Measurements from ENCODE around the gene CDH4. TPM values are rescaled to one million over a fixed set of nuclear protein-coding genes. Genes with fewer than 3 reads are reported as not detected.

Gene CDH4
- total and polyA plus RNA-seq, 10 donors = 0.30 to 20.1 (median 7.7) TPM

- TF ChIP-seq CTCF (IDR thresholded peaks at IDR 0.05 in 8 of 11, conservative IDR thresholded peaks at IDR 0.05 in 3 of 11) = no peak
- no peak for DNase-seq
- Histone ChIP-seq H3K36me3 (no peaks in the 10 kb centered on the region), H3K27ac (no peak overlapping the region), H3K4me1 (peaks cover 0 to 15% (median 0%) of the 10 kb centered on the region in 6 donors), H3K27me3 (replicated peaks in 1 of 7) (no peaks in the 10 kb centered on the region), H3K4me3 (no peak overlapping the region), H3K9me3 (peaks cover 0 to 12% (median 7%) of the 10 kb centered on the region in 8 donors)
- intact Hi-C loops (cut with DNase I; ENCODE audit: low total_unique reads) = no loop called here
- WGBS, 5 donors = 86 to 93% (median 87%) methylated on average over 13 to 14 of the region's 14 CpGs
These were observed 657.8 kb downstream of the CDH4 start for GRCh38 chr20:61909821-61910220.

GRCh38 chr20:61911824-61912223, 659.8 kb downstream of the CDH4 start:
- 60 to 74% (median 65%) methylated on average over 7 of the region's 7 CpGs for WGBS, 5 donors
- Histone ChIP-seq H3K27ac (no peak overlapping the region), H3K36me3 (no peaks in the 10 kb centered on the region), H3K9me3 (peaks cover 0 to 12% (median 7%) of the 10 kb centered on the region in 8 donors), H3K27me3 (replicated peaks in 1 of 7) (no peaks in the 10 kb centered on the region), H3K4me1 (peaks cover 0 to 15% (median 0%) of the 10 kb centered on the region in 6 donors), H3K4me3 (no peak overlapping the region)
- DNase-seq = peak; percentile 4
- intact Hi-C loops (cut with DNase I; ENCODE audit: low total_unique reads) = no loop called here
- TF ChIP-seq POLR2A (IDR thresholded peaks at IDR 0.05) (no peak), POLR2AphosphoS5 (IDR thresholded peaks at IDR 0.05) (no peak), CTCF (IDR thresholded peaks at IDR 0.05 in 8 of 11, conservative IDR thresholded peaks at IDR 0.05 in 3 of 11) (no peak)

GRCh38 chr20:61912665-61913422, 660.8 kb downstream of the CDH4 start:
- Histone ChIP-seq H3K4me1 (peaks cover 0 to 15% (median 0%) of the 10 kb centered on the region in 6 donors), H3K9me3 (peaks cover 0 to 12% (median 7%) of the 10 kb centered on the region in 8 donors), H3K27me3 (replicated peaks in 1 of 7) (no peaks in the 10 kb centered on the region), H3K4me3 (no peak overlapping the region), H3K27ac (no peak overlapping the region), H3K36me3 (no peaks in the 10 kb centered on the region)
- no peak for TF ChIP-seq CTCF (IDR thresholded peaks at IDR 0.05 in 8 of 11, conservative IDR thresholded peaks at IDR 0.05 in 3 of 11)
- peak; percentile 64 for DNase-seq
- intact Hi-C loops (cut with DNase I; ENCODE audit: low total_unique reads) = no loop called here
- 57 to 68% (median 66%) methylated on average over 18 to 21 of the region's 21 CpGs for WGBS, 5 donors

GRCh38 chr20:61913423-61914225, 661.6 kb downstream of the CDH4 start:
- no peaks in the 10 kb centered on the region for H3K27me3 ChIP-seq (replicated peaks in 1 of 7)
- 71 to 88% (median 77%) methylated on average over 6 to 18 of the region's 18 CpGs for WGBS, 5 donors
- intact Hi-C loops (cut with DNase I; ENCODE audit: low total_unique reads) = no loop called here
- H3K9me3 ChIP-seq = peaks cover 0 to 12% (median 7%) of the 10 kb centered on the region in 8 donors
- no peaks in the 10 kb centered on the region for H3K36me3 ChIP-seq
- DNase-seq = peak; percentile 63
- no peak overlapping the region for H3K4me3 ChIP-seq
- no peak overlapping the region for H3K27ac ChIP-seq
- H3K4me1 ChIP-seq = peaks cover 0 to 15% (median 0%) of the 10 kb centered on the region in 6 donors
- no peak for TF ChIP-seq POLR2AphosphoS5 (IDR thresholded peaks at IDR 0.05)
- no peak for TF ChIP-seq CTCF (IDR thresholded peaks at IDR 0.05 in 8 of 11, conservative IDR thresholded peaks at IDR 0.05 in 3 of 11)
- no peak for TF ChIP-seq POLR2A (IDR thresholded peaks at IDR 0.05)
